Inflammatory macrophage treated with lipopolysaccharide for 4 hours (primary cell): ENCODE data around the gene DAPK2.

Experiments
- DNase-seq: peaks from one replicate; pipeline ENCODE4 v3.0.0-alpha.2; 2020

The DAPK2 gene

GRCh38 chr15:63857461-63857856 lies 188.8 kb downstream of the DAPK2 start:
- DNase-seq = no peak
